NK-92 (cell line): ENCODE results near the gene TUBA1A.
"Not testable (repeated sequence)": the region's sequence is repeated elsewhere in the genome, so short reads cannot be mapped to it uniquely, and the experiment has no call there.

ENCODE experiments used
- DNase-seq: peaks from one replicate; lab custom pipeline; 2025; ENCODE audit not compliant: unreplicated experiment; lab: John Stamatoyannopoulos, UW

TUBA1A gene

DNA sequence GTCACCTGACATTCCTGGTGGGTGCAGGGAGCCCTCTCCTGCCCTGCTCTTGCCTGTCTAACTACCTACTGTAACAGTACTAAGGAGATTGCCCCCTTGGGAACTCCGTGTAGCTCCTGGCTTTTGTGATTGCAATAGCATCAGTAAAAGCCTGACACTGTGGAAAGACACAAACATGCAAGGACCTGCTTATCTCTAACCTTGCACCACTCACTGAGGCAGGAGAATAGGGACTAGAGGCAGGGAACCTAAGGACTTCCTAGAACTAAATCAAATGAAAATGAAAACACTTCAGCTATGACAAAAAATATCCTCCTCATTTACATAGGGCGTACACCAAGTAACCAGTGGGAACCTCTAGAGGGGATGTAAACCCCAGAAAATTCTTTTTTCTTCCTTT is 28.5 kb downstream of the TUBA1A start:
- DNase-seq = no peak

DNA sequence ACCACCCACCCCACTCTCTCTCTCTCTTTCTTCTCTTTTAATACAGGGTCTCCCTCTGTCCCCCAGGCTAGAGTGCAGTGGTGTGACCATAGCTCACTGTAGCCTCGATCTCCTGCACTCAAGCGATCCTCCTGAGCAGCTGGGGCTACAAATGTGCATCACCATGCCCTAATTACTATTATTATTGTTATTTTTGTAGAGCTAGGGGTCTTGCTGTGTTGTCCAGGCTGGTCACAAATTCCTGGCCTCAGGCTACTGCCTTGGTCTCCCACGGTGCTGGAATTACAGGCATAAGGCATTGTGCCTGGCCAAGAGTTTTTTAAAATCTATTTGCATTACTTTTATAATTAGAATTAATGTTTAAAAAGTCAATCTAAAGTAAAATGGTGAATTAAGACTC is 34.7 kb downstream of the TUBA1A start:
- no peak for DNase-seq

DNA sequence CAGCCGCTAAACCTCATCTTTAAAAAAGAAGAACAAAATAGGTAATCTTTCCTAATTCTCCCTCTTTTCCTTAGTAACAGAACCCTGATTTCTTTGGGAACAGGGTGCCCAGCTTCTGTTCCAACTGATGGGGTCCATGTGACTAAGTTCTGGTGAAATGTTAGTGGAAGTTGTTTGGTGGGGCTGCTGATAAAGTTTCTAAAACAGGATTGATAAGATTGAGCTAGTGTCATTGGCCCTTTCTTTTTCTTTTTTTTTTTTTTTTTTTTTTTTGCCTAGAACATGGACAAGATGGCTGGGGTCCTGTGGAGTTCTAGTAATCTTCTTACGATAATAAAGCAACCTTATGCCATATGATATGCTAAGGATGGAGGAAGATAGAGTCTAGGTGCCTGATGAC is 41.5 kb downstream of the TUBA1A start:
- DNase-seq = no peak

DNA sequence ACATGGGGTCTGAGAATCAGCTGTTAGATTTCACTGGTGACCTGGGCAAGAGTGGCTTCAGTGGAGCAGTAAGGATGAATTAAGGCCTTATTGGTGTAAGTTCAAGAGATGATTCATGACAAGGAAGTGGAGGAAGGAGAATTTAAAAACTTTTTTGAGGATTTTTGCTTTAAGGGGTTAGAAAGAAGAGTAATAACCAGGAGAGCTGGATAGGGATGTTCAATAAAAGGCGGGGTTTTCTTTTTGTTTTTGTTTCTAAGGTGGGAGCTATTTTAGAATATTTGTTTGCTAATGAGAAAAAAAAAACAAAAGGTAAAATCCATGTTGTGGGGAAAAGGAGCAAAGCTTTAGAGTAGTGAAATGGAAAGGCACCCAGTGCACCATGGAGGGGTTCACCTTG is 42.5 kb downstream of the TUBA1A start:
- no peak for DNase-seq

DNA sequence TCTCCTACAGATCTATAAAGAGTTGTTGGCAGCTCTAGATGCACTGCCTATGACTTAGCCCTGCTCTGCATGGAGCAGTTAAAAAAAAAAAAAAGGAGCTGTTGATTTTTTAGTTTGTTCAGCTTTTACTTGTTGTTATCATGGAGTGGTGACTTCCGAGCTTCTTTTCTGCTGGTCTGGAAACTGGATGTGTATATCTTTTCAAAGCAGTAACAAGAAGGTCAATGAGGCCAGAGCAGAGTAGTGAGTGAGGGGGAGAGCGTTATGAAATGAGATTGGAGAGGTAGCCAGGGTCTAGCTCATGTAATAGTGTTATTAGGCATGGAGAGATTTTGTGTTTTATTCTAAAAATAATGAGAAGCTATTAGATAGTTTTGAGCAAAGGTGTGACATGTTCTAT is 44.5 kb downstream of the TUBA1A start:
- DNase-seq = no peak

DNA sequence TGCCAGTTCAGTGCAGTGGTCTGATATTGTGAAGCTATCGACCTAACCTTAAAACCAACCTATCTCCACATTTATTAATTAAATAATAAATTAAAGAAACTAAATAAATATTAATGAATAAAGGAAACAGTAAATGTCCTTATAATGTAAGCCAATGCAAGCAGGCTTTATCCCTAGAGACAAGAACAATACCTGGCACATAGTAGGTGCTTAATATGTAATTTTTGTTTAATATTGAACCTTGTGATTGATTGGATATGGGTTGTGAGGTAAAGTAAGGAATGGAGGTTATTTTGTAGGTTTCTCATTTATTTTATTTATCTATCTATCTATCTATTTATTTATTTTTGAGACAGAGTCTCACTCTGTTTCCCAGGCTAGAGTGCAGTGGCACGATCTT is 49.9 kb downstream of the TUBA1A start:
- DNase-seq = no peak

DNA sequence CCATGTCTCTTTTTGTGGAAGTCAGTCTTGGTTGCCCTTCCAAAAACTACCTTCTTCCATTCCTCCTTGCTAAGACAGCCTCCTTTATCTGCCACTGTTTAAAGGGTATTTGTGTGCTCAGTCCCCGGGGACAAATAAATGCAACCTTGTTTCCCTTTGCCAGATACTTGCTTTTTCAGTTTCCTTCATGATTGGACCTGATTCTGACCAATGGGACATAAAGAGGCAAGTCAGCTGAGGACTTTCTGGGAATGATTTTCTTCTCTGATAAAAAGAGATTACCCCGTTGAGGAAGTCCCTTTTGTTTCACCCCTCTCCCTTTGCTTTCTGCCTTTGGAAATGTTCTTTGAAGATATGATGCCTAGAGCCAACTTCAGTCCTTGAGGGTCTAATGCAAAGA is 50.3 kb downstream of the TUBA1A start:
- DNase-seq = no peak

DNA sequence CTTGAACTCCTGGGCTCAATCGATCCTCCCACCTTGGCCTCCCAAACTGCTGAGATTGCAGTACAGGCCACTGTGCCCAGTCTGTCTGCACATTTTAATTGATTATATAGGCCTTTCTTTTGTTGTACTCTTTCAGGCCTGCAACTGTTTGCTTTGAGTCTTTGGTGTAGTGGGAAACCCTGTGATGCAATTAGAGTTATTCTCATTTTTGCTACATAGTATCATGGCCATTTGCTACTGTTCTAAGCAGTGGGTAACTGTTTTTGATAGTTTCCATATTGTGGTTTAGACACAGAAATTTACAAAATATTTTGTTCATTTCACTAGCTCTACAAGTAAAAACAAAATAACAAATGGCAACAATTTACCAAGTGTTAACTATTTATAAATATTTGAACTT is 51.4 kb downstream of the TUBA1A start:
- no peak for DNase-seq

DNA sequence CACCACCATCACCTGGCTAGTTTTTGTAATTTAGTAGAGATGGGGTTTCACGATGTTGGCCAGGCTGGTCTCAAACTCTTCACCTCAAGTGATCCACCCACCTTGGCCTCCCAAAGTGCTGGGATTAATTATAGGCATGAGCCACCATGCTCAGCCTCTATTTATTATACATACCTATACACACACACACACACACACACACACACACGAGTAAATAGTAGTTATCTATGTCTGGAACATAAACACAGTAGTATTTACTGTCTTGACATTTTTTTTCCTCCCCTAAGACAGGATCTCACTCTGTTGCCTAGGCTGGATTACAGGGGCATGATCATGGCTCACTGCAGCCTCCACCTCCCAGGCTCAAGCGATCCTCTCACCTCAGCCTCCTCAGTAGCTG is 51.9 kb downstream of the TUBA1A start:
- DNase-seq = not testable (repeated sequence)
